Testis (tissue), 2 donors: ENCODE data around the gene CAPG.

Experiments
- CTCF ChIP-seq, 3 experiments: fragments of 450-650 bp in 2 of 3; fragments of 200-600 bp in 1 of 3; sonication (generic) in 1 of 3; IDR thresholded peaks; one replicate each; pipeline ENCODE4 v1.5.1; 2016 to 2019; ENCODE audit warnings: antibody characterized with exemption in 3 of 3, mild to moderate bottlenecking in 2 of 3, moderate library complexity in 1 of 3
- POLR2A ChIP-seq: fragments of 450-650 bp; IDR thresholded peaks from one replicate; pipeline ENCODE4 v1.6.1; 2017; ENCODE audit warnings: antibody characterized with exemption, mild to moderate bottlenecking, moderate library complexity

DNA sequence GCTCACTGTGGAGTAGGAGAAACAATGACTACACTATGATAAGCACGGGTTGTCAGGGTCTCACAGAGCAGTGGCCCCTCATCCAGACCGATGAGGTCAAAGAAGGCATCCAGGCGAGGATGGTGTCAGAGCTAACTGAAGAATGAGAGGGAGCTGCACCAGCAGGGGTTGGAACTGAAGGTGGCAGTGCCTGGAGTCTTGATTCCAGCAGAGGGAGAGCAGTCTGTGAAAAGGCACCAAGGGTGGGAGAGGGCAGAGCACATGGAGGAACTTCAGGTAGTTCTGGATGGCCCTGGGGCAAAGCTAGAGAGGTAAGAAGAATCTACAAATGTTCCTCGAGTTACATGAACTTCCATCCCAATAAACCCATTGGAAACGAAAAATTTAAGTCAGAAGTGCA lies 43.0 kb downstream of the CAPG start:
- no peak for TF ChIP-seq CTCF (IDR thresholded peaks at IDR 0.05)
- no peak for TF ChIP-seq POLR2A
